ENCODE results near the gene PILRA. TPM values are rescaled to one million over a fixed set of nuclear protein-coding genes. Genes with fewer than 3 reads are reported as not detected.

PILRA gene
- polyA plus RNA-seq, 1 experiment, result 0.49 TPM

- TF ChIP-seq CTCF (IDR thresholded peaks at IDR 0.05; ENCODE audit: insufficient read depth, low read depth, low read length), result no peak
- H3K4me3 ChIP-seq (ENCODE audit: low read depth, low read length), result no peak overlapping the region
- H3K36me3 ChIP-seq (ENCODE audit: control insufficient read depth, insufficient read depth, low read length), result no peaks in the 10 kb centered on the region
- POLR2A ChIA-PET, result no interaction called here
- no peak for DNase-seq (ENCODE audit: low read depth)
- no peaks in the 10 kb centered on the region for H3K27me3 ChIP-seq (ENCODE audit: control insufficient read depth, insufficient read depth, low read length)
- CTCF ChIA-PET, result no interaction called here
Measured at GRCh38 chr7:100369105-100369504, 4.2 kb upstream of the PILRA start.

- H3K27me3 ChIP-seq (ENCODE audit: control insufficient read depth, insufficient read depth, low read length), result no peaks in the 10 kb centered on the region
- CTCF ChIA-PET, result no interaction called here
- no peak for TF ChIP-seq CTCF (IDR thresholded peaks at IDR 0.05; ENCODE audit: insufficient read depth, low read depth, low read length)
- H3K36me3 ChIP-seq (ENCODE audit: control insufficient read depth, insufficient read depth, low read length), result no peaks in the 10 kb centered on the region
- POLR2A ChIA-PET, result no interaction called here
- DNase-seq (ENCODE audit: low read depth), result no peak
- H3K4me3 ChIP-seq (ENCODE audit: low read depth, low read length), result no peak overlapping the region
Measured at GRCh38 chr7:100370303-100370702, 3.0 kb upstream of the PILRA start.

- ChIA-PET POLR2A (no interaction called here), CTCF (no interaction called here)
- Histone ChIP-seq H3K4me3 (ENCODE audit: low read depth, low read length) (no peak overlapping the region), H3K27me3 (ENCODE audit: control insufficient read depth, insufficient read depth, low read length) (no peaks in the 10 kb centered on the region), H3K36me3 (ENCODE audit: control insufficient read depth, insufficient read depth, low read length) (no peaks in the 10 kb centered on the region)
- no peak for DNase-seq (ENCODE audit: low read depth)
- no peak for TF ChIP-seq CTCF (IDR thresholded peaks at IDR 0.05; ENCODE audit: insufficient read depth, low read depth, low read length)
Measured at GRCh38 chr7:100370746-100371145, 2.5 kb upstream of the PILRA start.

- CTCF ChIA-PET, result no interaction called here
Measured at GRCh38 chr7:100371561-100372171, 1.6 kb upstream of the PILRA start.

GRCh38 chr7:100372256-100372655 lies 1.0 kb upstream of the PILRA start:
- no peak for TF ChIP-seq CTCF (IDR thresholded peaks at IDR 0.05; ENCODE audit: insufficient read depth, low read depth, low read length)
- Histone ChIP-seq H3K36me3 (ENCODE audit: control insufficient read depth, insufficient read depth, low read length) (no peaks in the 10 kb centered on the region), H3K27me3 (ENCODE audit: control insufficient read depth, insufficient read depth, low read length) (no peaks in the 10 kb centered on the region), H3K4me3 (ENCODE audit: low read depth, low read length) (no peak overlapping the region)
- CTCF ChIA-PET, result no interaction called here
- no peak for DNase-seq (ENCODE audit: low read depth)
- POLR2A ChIA-PET, result no interaction called here

More at GRCh38 chr7:100371561-100372171, 1.6 kb upstream of the PILRA start:
- Histone ChIP-seq H3K4me3 (ENCODE audit: low read depth, low read length) (no peak overlapping the region), H3K27me3 (ENCODE audit: control insufficient read depth, insufficient read depth, low read length) (no peaks in the 10 kb centered on the region), H3K36me3 (ENCODE audit: control insufficient read depth, insufficient read depth, low read length) (no peaks in the 10 kb centered on the region)
- TF ChIP-seq CTCF (IDR thresholded peaks at IDR 0.05; ENCODE audit: insufficient read depth, low read depth, low read length), result no peak
- DNase-seq (ENCODE audit: low read depth), result no peak
- POLR2A ChIA-PET, result no interaction called here
